Stimulated activated CD4-positive, alpha-beta T cell treated with anti-CD3 and anti-CD28 coated beads, Interleukin-2, amount 100 ng/mL, for 48 hours (primary cell): ENCODE measurements around the gene EGF.

Experiments used
- DNase-seq, 2 donors: peaks; one replicate each; pipeline ENCODE4 v3.0.0-alpha.2; 2020

The EGF gene

DNA sequence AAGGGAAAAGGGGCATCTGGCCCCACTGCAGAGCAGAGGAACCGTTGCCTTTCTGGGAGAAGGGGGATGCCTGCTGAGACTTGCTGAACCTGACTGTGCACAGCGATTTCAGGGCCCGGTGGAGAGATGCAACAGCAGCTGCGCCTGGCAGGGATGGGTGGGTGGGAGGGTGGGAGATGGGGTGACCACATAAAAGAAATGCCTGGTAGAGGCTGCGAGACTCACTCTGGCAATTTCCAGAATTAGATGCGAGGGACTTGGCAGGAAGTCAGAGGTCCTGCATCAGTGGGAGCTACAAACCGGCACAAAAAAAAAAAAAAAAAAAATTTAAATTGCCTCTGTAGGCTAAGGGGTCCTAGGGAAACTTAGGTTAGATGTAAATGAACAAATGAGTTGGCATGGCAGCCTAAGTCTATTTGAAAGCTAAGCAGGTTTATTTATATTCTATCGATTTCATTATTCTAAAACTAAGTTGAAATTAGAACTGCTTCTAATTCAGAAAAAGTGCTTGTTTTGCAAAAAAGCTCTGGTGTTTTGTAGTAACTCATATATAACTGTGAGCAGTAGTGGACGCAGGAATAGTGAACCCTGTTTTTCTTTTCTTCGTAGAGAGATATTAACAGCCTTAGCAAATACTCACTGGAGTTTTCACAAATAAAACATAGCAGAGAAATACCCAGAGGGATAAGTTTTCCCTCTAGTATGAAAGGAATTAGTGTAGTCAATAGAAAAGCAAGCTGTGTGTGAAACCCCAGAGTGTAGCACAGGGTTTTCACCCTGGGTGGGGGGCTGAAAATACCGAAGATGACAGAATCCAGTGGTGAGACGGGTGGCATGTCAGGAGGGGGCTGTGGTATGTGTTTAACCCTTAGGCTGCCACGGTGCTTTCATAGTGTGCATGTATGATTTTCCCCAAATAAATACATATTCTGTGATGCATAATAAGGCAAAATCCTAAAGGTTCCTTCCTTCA is 130.1 kb downstream of the EGF start:
- DNase-seq: no peak

DNA sequence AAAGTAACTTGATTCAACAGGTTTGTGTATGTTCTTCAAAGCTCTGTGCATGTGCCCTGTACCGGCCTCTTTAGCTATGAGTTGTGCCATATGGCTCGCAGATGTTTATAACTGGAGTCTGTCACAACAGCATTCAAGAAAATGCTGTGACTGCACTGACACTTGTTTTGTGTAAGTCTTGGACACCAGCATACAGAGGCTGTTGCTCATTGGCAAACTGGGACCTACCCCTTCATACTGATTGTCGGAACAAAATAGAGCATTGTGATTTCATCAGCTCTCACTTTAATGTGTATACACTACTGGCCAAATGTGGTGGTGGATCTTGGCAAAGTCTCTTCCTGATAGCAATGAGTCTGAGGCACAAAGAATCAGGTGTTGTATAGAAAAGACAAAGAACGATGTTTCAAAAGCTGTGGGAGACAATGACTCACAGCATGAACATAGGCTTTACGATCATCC is 133.9 kb downstream of the EGF start:
- DNase-seq: no peak

DNA sequence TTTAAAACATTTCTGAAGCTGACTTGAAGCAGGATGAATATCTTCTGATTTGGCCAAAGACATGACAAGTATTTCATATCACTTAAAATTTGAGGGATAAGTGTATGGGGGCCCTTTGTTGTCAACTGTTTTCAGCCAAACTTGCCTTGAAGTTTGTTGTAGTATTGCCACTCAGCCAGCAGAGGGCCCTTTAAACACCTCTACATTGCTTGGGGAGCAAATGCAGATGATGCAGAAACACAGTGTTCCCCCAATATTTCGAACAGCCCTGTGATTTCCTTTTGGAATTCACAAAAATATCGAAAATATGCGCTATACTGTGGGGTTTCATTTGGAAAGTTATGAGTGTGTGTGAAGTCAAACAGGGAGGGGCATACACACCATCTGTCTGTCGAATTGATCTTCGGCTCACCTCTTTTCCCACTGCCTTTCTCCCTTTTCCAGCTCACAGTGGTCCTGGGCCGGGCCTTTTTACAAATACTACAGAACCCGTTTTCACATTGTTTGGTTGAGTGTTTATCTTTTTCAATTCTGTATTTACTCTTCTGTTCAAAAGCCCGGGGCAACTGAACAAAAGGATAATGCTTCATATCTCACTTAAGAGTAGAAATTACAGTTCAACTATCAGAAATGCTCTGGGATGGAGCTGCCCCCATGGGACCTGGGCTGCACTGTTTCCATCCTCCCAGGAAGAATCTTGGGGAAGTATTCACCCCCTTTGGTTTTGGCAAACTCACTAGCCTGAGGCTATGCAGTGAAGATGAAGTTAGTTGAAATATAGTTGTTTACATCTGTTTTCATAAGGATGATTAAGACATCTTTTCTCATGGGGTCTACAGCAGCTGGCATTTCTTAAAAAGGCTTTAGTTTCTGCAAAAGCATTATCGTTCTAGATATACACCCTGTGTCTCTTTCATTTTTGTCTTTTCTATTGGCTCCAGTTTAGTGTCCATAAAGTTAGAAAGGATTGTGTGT is 137.6 kb downstream of the EGF start:
- DNase-seq: peak; percentile 41 to 47

GRCh38 chr4:110055158-110055768 is 142.6 kb downstream of the EGF start:
- DNase-seq: no peak

DNA sequence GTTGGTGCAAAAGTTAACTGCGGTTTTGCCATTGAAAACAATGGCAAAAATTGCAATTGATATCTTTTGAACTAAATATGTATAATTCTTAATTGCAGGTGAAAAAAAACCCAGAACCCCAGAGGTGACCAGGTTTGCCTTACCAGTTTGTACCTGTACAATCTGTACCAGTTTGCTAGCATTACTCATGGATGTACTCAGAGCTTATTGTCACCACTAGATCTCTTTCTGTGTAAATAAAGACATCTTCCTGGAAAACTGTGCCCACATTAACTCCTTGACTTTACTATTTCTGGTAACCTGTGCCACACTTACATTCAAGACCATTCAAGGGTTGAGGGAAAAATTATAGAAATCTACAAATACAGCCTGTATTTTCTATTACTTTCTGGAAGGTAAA is 146.0 kb downstream of the EGF start:
- no peak for DNase-seq

DNA sequence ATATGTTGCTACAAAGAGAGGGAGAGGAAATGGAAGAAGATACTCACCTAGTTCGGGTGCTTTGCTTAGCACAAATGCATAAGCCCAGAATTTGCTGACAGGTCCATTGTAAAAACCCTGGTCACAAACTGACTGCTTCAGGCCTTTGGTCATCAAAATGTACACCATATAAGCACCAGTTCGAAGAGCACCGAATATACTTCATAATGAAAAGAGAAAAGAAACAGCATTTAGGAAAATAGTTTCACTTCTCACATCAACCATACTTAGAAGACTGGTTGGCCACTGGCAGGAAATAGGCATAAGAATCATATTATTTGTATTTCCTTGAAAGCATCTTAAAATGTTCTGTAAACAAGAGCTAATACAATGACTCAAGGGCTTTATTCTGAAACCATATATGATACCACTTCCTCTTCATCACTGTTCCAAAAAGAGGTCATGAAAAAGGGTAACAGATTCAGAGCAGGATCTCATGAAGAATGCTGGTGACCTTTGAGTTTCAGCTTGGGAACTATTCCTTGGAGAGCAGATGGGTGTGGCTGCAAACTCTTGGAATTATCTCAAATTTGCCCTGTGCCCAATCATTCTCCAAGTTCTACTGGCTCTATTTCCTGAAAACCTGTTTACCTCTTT is 147.0 kb downstream of the EGF start:
- no peak for DNase-seq

- no peak for DNase-seq
Measured at GRCh38 chr4:110061076-110061475, 148.4 kb downstream of the EGF start.
